Body of pancreas (tissue), 4 donors: ENCODE measurements around the gene CAP1.

ENCODE experiments used
- CTCF ChIP-seq, 7 experiments: fragments of 450-650 bp in 4 of 7; fragments of 200-600 bp in 3 of 7; sonication (generic) in 3 of 7; IDR thresholded peaks; one replicate each; pipeline ENCODE4 v1.5.1; 2016 to 2019; ENCODE audit warnings: antibody characterized with exemption in 7 of 7
- POLR2A ChIP-seq, 3 donors: fragments of 450-650 bp; IDR thresholded peaks; one replicate each; pipeline ENCODE4 v1.6.1; 2016; ENCODE audit warnings: antibody characterized with exemption in 3 of 3, mild to moderate bottlenecking in 2 of 3

- TF ChIP-seq CTCF (IDR thresholded peaks at IDR 0.05) (no peak), POLR2A (IDR thresholded peaks at IDR 0.05) (no peak)
Measured at GRCh38 chr1:40067023-40067422, 26.5 kb downstream of the CAP1 start.
